ENCODE data around the gene THEMIS.

GRCh38 chr6:127748290-127748689 is 152.6 kb downstream of the THEMIS start:
- TF ChIP-seq EZH2 (IDR thresholded peaks at IDR 0.05) (no peak), POLR2AphosphoS5 (IDR thresholded peaks at IDR 0.05; ENCODE audit: borderline replicate concordance, low read depth, low read length) (no peak)
